Subcutaneous adipose tissue (tissue), 4 donors: Measurements from ENCODE around the gene PANX1. TPM values are rescaled to one million over a fixed set of nuclear protein-coding genes. Genes with fewer than 3 reads are reported as not detected.

Source experiments
- total RNA-seq, 4 donors: library from RNA; depleted of rRNA; stranded (reverse); fragments of >200 nt; gene quantifications; one replicate each; pipeline ENCODE4 v1.1.0, GENCODE V29; 2016
- TF ChIP-seq, protein P1 (sequence below): fragments of 450-650 bp; IDR thresholded peaks from one replicate; pipeline ENCODE4 v1.5.1; 2016; ENCODE audit warnings: low read depth, mild to moderate bottlenecking, control low read depth, antibody characterized with exemption, moderate library complexity

The PANX1 gene
- total RNA-seq, 4 donors from 2014 or later, result 8.9 to 20.3 (median 19.6) TPM

- TF ChIP-seq, protein P1, sequence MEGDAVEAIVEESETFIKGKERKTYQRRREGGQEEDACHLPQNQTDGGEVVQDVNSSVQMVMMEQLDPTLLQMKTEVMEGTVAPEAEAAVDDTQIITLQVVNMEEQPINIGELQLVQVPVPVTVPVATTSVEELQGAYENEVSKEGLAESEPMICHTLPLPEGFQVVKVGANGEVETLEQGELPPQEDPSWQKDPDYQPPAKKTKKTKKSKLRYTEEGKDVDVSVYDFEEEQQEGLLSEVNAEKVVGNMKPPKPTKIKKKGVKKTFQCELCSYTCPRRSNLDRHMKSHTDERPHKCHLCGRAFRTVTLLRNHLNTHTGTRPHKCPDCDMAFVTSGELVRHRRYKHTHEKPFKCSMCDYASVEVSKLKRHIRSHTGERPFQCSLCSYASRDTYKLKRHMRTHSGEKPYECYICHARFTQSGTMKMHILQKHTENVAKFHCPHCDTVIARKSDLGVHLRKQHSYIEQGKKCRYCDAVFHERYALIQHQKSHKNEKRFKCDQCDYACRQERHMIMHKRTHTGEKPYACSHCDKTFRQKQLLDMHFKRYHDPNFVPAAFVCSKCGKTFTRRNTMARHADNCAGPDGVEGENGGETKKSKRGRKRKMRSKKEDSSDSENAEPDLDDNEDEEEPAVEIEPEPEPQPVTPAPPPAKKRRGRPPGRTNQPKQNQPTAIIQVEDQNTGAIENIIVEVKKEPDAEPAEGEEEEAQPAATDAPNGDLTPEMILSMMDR, result no peak
Observed at GRCh38 chr11:94117197-94117574, 11.5 kb upstream of the PANX1 start.

- TF ChIP-seq, protein P1, result no peak
Observed at GRCh38 chr11:94117871-94118270, 10.8 kb upstream of the PANX1 start.

DNA sequence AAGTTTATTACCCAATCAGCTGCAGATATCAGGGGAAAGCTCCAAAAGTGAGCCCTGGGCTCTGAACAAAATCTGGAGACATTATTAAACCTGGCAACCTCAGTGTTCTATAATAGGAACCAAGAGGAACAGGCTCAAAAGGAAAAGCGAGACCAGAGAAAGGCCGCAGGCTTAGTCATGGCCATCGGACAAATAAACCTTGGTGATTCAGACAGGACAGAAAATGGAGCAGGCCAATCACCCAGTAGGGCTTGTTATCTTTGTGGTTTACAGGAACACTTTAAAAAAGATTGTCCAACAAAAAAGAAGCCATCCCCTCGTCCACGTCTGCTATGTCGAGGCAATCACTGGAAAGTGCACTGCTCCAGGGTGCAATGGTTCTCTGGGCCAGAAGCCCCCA lies 7.7 kb upstream of the PANX1 start:
- TF ChIP-seq, protein P1, result no peak

- TF ChIP-seq, protein P1, result no peak
Observed at GRCh38 chr11:94125407-94126115, 3.1 kb upstream of the PANX1 start.

- TF ChIP-seq, protein P1, result no peak
Observed at GRCh38 chr11:94127638-94128037, 1.0 kb upstream of the PANX1 start.

- TF ChIP-seq, protein P1, result no peak
Observed at GRCh38 chr11:94128291-94128745, 323 bp upstream of the PANX1 start.

DNA sequence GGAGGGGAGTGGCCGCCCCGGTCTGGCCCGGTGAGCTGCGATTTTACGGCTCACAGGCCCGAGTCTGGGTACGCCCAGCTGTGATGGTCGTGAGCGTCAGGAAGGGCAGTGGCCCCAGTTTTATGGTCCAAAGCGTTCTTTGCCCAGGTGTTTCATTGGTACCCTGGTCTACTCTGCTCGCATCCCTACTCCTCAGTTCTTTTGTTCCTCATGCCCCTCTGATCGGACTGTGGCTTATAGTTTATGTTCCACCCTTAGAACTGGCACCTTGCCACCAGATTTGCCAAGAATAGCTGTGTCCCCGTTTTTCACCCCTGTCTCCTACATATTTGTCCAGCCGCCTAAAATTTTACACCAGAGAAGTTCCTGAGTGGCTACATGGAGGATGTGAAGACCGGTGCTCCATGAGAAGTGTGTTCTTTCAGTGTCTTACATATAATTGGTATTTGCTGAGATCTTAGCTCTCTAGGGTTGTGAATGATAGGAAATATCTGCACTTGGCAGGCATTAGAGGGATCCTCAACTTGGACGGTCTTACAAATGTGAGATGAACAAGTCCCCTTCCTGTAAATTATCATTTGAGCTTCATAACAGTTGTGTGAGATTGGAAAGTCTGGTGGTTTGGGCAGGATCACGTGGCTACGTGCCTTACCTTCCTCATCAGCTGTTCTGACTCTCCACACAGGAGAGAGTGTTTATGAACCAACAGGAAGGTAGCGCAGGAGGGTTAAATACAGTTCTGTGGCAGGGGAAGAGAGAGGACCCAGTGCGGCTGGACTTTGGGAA lies 1.1 kb downstream of the PANX1 start:
- TF ChIP-seq, protein P1, result no peak
